Spleen (tissue), 13 donors: ENCODE measurements around the gene SPOP. TPM values are rescaled to one million over a fixed set of nuclear protein-coding genes. Genes with fewer than 3 reads are reported as not detected.
A peak's percentile ranks its signal among the peaks of the same experiment; 100 is the strongest.
"Not testable (repeated sequence)": the region's sequence is repeated elsewhere in the genome, so short reads cannot be mapped to it uniquely, and the experiment has no call there.

Experiments used
- DNase-seq: peaks from one replicate; pipeline ENCODE4 v3.0.0-alpha.2; 2020
- H3K27ac ChIP-seq, 8 donors: fragments of 200-600 bp; sonication (generic) in 7 of 8; 1 replicate in 4 of 8; 2 replicates in 4 of 8; pipeline versions ENCODE4 v1.5.0 to v1.8.0; 2016 to 2021; ENCODE audit warnings: inconsistent platforms in 4 of 8, mild to moderate bottlenecking in 4 of 8, moderate library complexity in 1 of 8
- H3K27me3 ChIP-seq, 7 donors: fragments of 200-600 bp; sonication (generic) in 6 of 7; replicated peaks in 1 of 7; 1 replicate in 4 of 7; 2 replicates in 3 of 7; pipeline versions ENCODE4 v1.5.0 to v1.8.0; 2016 to 2021; ENCODE audit warnings: inconsistent platforms in 3 of 7, mild to moderate bottlenecking in 1 of 7
- H3K36me3 ChIP-seq, 6 donors: fragments of 200-600 bp; sonication (generic) in 5 of 6; 1 replicate in 4 of 6; 2 replicates in 2 of 6; pipeline versions ENCODE4 v1.5.0 to v1.8.0; 2016 to 2021; ENCODE audit warnings: inconsistent platforms in 2 of 6
- H3K4me1 ChIP-seq, 6 donors: fragments of 200-600 bp; sonication (generic) in 5 of 6; 1 replicate in 3 of 6; 2 replicates in 3 of 6; pipeline versions ENCODE4 v1.5.0 to v1.8.0; 2016 to 2021; ENCODE audit warnings: inconsistent platforms in 3 of 6
- H3K4me3 ChIP-seq, 8 donors: fragments of 200-600 bp; sonication (generic) in 7 of 8; 1 replicate in 4 of 8; 2 replicates in 4 of 8; pipeline versions ENCODE4 v1.5.0 to v1.8.0; 2016 to 2021; ENCODE audit warnings: inconsistent platforms in 4 of 8, mild to moderate bottlenecking in 4 of 8, moderate library complexity in 2 of 8
- H3K9me3 ChIP-seq, 8 donors: fragments of 200-600 bp; sonication (generic) in 7 of 8; 1 replicate in 4 of 8; 2 replicates in 4 of 8; pipeline versions ENCODE4 v1.5.0 to v1.8.0; 2016 to 2021; ENCODE audit warnings: inconsistent platforms in 4 of 8
- POLR2A ChIP-seq, 3 donors: fragments of 450-650 bp; IDR thresholded peaks; one replicate each; pipeline ENCODE4 v1.5.1; 2017; ENCODE audit warnings: antibody characterized with exemption in 3 of 3, mild to moderate bottlenecking in 1 of 3
- POLR2AphosphoS5 ChIP-seq, 3 donors: sonication (generic); formaldehyde crosslinking; IDR thresholded peaks; one replicate each; pipeline ENCODE4 v1.5.1; 2017; ENCODE audit warnings: antibody characterized with exemption in 3 of 3
- WGBS, 5 donors: extraction: QIAGEN DNeasy Blood & Tissue Kit in 3 of 5; methylation state at CpG; one replicate each; pipeline versions ENCODE4 v1.1.5 to v1.1.7; 2013 to 2018; 5-methylcytosine and 5-hydroxymethylcytosine counted together
- intact Hi-C: fragments of 100-400 bp; cut with DNase I; formaldehyde crosslinking; loops from one replicate; pipeline ENCODE4 v1.15.0; 2023; ENCODE audit warnings: low total_unique reads
- long read RNA-seq, 2 donors: transcript quantifications; one replicate each; lab custom pipeline, GENCODE V29; 2026
- polyA plus RNA-seq, 3 donors: library from polyadenylated mRNA; stranded (reverse); fragments of 200-250 nt; gene quantifications; one replicate each; pipeline ENCODE4 v1.2.1, GENCODE V29; 2013
- total RNA-seq, 7 donors: library from RNA; depleted of rRNA in 3 of 7; stranded (reverse); fragments of >200 nt in 3 of 7; fragmentation: NEBNext Ultra II Directional in 4 of 7; extraction: Animal tissue kit (Norgen Biotek cat#: 25700) in 4 of 7; gene quantifications; one replicate each; pipeline versions ENCODE4 v1.1.0 to v1.2.1, GENCODE V29; 2016 to 2021
- TF ChIP-seq, protein P1 (sequence below), 11 experiments: fragments of 200-600 bp in 7 of 11; fragments of 450-650 bp in 4 of 11; sonication (generic) in 4 of 11; IDR thresholded peaks in 8 of 11; conservative IDR thresholded peaks in 3 of 11; 1 replicate in 7 of 11; 2 replicates in 4 of 11; pipeline versions ENCODE4 v1.4.0 to v1.8.0; 2016 to 2021; ENCODE audit warnings: antibody characterized with exemption in 11 of 11, inconsistent platforms in 4 of 11, mild to moderate bottlenecking in 1 of 11
- donor health status: healthy with polysubstance abuse.
- donor health status: DM: no; HTN: no; CAD: no; lungs with moderate emphysema.
- donor health status: DM: no; HTN: no; CAD: no.
- donor health status: Bipolar disorder and iron deficiency.
- donor health status: healthy.
- donor health status: DM: no; HTN: no; CAD: no.
- donor health status: DM: yes; HTN: yes; CAD: no.

The SPOP gene
- total RNA-seq (10 to 100 TPM; 54.6 to 86.4 (median 77.5) TPM), polyA plus RNA-seq (10 to 100 TPM; 23.7 to 35.7 (median 29.9) TPM)
- long read RNA-seq, donor 1, transcript SPOP-221 (1 exons, 2,135 nt): major isoform, 43 of 59 reads
- long read RNA-seq, donor 1, transcript SPOP-206 (10 exons, 1,865 nt): minor isoform, 11 of 59 reads
- long read RNA-seq, donor 1, partial matches to known transcripts: 0 of 59 reads
- long read RNA-seq, donor 1, other reads (novel, unspliced or antisense): 0 of 59 reads
- long read RNA-seq, donor 2, transcript SPOP-221 (1 exons, 2,135 nt): major isoform, 21 of 47 reads
- long read RNA-seq, donor 2, transcript SPOP-222 (2 exons, 421 nt): minor isoform, 7 of 47 reads
- long read RNA-seq, donor 2, transcript SPOP-206 (10 exons, 1,865 nt): minor isoform, 13 of 47 reads
- long read RNA-seq, donor 2, partial matches to known transcripts: 0 of 47 reads
- long read RNA-seq, donor 2, other reads (novel, unspliced or antisense): 5 of 47 reads

DNA sequence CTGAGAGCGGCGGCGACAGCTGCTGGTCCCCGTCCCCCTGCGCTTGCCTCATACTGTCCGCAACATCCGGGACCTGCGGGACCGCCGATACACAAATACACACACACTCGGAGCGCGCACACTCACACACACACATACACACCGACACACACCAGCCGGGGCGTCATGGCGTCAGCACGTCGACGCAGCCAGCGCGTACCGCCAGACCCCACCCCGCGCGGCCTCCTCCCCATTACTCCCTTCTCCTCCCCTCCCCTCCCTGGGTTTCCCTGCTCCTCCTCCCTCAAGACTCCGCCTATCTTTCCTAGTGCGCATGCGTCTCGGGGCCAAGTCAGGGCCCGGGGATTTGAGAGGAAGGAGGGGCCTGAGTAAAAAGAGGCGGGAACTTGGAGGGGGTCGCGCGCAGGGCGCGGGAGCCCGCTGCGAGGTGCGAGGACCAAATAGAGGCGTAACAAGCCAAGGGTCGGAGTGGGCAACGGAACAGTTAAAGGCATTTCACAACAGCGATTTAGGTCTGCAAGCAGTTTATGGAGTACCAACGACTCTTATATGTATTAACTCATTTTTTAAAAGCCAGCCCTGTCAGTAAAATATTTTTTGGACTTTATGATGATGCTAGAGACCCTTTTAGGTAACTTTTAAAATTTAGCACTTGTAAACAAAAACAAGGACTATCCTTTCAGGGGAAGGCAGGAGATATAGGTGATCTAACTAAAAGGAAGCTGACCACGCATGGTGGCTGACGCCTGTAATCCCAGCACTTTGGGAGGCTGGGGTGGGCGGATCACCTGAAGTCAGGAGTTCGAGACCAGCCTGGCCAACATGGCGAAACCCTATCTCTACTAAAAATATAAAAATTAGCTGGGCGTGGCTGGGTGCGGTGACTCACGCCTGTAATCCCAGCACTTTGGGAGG lies at the start of gene SPOP:
TSS of gene SPOP (minus strand) at position 165 of the 915 bp plus-strand sequence. CDS start 55,287 bp downstream, outside the sequence.
- intact Hi-C loops: no loop called here
- Histone ChIP-seq H3K4me1 (peaks cover 31 to 60% (median 52%) of the 10 kb centered on the region in 6 donors), H3K27me3 (no peaks in the 10 kb centered on the region), H3K27ac (peak within 1 kb of the TSS; percentile 94 to 100 (median 98)), H3K36me3 (peaks cover 0 to 25% (median 1%) of the 10 kb centered on the region in 6 donors), H3K9me3 (no peaks in the 10 kb centered on the region), H3K4me3 (peak within 1 kb of the TSS; percentile 41 to 77 (median 61))
- peak; percentile 100 for DNase-seq
- 15 to 18% (median 16%) methylated on average over 50 to 53 of the region's 53 CpGs for WGBS, 5 donors
- TF ChIP-seq POLR2AphosphoS5 (IDR thresholded peaks at IDR 0.05) (peak; percentile 95 to 96 (median 96)), POLR2A (IDR thresholded peaks at IDR 0.05) (no peak)
- TF ChIP-seq, protein P1, sequence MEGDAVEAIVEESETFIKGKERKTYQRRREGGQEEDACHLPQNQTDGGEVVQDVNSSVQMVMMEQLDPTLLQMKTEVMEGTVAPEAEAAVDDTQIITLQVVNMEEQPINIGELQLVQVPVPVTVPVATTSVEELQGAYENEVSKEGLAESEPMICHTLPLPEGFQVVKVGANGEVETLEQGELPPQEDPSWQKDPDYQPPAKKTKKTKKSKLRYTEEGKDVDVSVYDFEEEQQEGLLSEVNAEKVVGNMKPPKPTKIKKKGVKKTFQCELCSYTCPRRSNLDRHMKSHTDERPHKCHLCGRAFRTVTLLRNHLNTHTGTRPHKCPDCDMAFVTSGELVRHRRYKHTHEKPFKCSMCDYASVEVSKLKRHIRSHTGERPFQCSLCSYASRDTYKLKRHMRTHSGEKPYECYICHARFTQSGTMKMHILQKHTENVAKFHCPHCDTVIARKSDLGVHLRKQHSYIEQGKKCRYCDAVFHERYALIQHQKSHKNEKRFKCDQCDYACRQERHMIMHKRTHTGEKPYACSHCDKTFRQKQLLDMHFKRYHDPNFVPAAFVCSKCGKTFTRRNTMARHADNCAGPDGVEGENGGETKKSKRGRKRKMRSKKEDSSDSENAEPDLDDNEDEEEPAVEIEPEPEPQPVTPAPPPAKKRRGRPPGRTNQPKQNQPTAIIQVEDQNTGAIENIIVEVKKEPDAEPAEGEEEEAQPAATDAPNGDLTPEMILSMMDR (IDR thresholded peaks at IDR 0.05 in 8 of 11, conservative IDR thresholded peaks at IDR 0.05 in 3 of 11): peak in 2 of 11 experiments; percentile 2 to 10

DNA sequence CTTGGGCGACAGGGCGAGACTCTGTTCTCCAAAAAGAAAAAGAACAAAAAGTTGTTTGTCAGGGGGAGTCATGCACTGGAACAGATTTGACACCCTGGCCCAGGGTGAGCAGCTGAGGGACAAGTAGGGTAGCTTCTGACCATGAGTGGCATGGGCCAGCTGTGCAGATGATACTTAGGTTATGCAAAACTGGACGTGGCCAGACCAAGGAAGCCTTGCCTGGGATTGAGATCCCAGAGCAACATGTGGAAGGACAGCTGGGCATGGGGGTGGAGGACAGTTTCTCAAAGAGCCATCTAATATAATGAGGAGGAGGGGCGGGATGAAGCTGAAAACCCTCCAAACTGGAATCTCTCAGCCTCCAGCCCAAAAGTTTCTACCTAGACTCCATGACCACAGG lies 49.5 kb upstream of the SPOP start:
- no peak overlapping the region for H3K4me3 ChIP-seq
- H3K9me3 ChIP-seq: peaks cover 0 to 3% (median 0%) of the 10 kb centered on the region in 8 donors
- DNase-seq: no peak
- intact Hi-C loops: no loop called here
- no peaks in the 10 kb centered on the region for H3K27me3 ChIP-seq
- H3K36me3 ChIP-seq: peaks cover 0 to 91% (median 37%) of the 10 kb centered on the region in 6 donors
- peaks cover 26 to 96% (median 79%) of the 10 kb centered on the region in 6 donors for H3K4me1 ChIP-seq
- WGBS, 5 donors: 79 to 92% (median 84%) methylated on average over 4 of the region's 4 CpGs
- H3K27ac ChIP-seq: peak overlapping the region in 2 of 8 donors; percentile 66 to 94
- TF ChIP-seq POLR2A (IDR thresholded peaks at IDR 0.05): no peak
- TF ChIP-seq, protein P1 (IDR thresholded peaks at IDR 0.05 in 8 of 11, conservative IDR thresholded peaks at IDR 0.05 in 3 of 11): no peak
- TF ChIP-seq POLR2AphosphoS5 (IDR thresholded peaks at IDR 0.05): no peak

DNA sequence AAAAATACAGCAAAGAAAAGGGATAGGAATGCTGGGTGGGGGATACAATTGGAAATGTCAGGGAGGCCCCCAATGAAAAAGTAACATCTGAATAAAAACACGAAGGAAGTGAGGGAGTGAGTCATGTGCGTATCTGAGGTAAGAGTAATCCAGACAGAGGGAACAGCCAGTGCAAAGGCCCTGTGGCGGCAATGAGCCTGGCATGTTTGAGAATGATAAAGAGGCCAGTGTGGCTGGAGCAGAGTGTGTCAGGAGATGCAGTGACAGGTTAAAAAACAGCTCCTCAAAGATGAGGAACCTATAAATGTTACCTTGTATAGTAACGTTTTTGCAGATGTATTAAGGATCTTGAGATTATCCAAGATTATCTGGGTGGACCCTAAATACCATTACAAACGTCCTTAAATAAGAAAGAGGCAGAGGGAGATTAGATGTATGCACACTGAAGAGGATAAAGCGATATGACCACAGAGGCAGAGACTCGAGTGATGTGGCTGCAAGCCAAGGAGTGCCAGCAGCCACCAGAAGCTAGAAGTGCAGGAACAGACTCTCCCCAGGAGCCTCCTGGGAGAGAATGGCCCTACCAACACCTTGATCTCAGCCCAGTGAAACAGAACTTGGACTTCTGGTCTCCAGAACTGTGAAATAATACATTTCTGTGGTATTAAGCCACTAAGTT lies 47.7 kb upstream of the SPOP start:
- no peaks in the 10 kb centered on the region for H3K27me3 ChIP-seq
- H3K9me3 ChIP-seq: peaks cover 0 to 3% (median 0%) of the 10 kb centered on the region in 8 donors
- WGBS, 5 donors: 86 to 91% (median 87%) methylated on average over 7 of the region's 7 CpGs
- H3K4me1 ChIP-seq: peaks cover 23 to 96% (median 70%) of the 10 kb centered on the region in 6 donors
- no peak overlapping the region for H3K27ac ChIP-seq
- H3K36me3 ChIP-seq: peaks cover 0 to 91% (median 47%) of the 10 kb centered on the region in 6 donors
- no peak for DNase-seq
- H3K4me3 ChIP-seq: no peak overlapping the region
- TF ChIP-seq POLR2A (IDR thresholded peaks at IDR 0.05): no peak
- TF ChIP-seq, protein P1 (IDR thresholded peaks at IDR 0.05 in 8 of 11, conservative IDR thresholded peaks at IDR 0.05 in 3 of 11): no peak
- TF ChIP-seq POLR2AphosphoS5 (IDR thresholded peaks at IDR 0.05): no peak
- intact Hi-C loops: no loop called here

DNA sequence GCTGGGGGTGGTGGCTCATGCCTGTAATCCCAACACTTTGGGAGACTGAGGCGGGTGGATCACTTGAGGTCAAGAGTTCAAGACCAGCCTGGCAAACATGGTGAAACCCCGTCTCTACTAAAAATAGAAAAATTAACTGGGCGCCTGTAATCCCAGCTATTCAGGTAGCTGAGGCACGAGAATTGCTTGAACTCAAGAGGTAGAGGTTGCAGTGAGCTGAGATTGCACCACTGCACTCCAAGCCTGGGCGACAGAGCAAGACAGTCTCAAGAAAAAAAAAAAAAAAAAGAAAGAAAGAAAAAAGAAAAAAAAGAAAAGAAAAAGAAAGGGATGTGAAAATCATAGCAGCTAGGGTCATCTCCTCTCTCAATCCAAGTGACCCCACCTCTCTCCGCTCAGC lies 46.7 kb upstream of the SPOP start:
- Histone ChIP-seq H3K27ac (peak overlapping the region in 1 of 8 donors; percentile 65), H3K36me3 (peaks cover under 1 to 91% (median 54%) of the 10 kb centered on the region in 6 donors), H3K4me1 (peaks cover 19 to 92% (median 59%) of the 10 kb centered on the region in 6 donors)
- H3K9me3 ChIP-seq, intact Hi-C loops, H3K27me3 ChIP-seq, H3K4me3 ChIP-seq, DNase-seq: not testable (repeated sequence)
- WGBS, 5 donors: 81 to 91% (median 87%) methylated on average over 6 of the region's 6 CpGs
